GM23338 (cell line): ENCODE measurements around the gene CIC. TPM values are rescaled to one million over a fixed set of nuclear protein-coding genes. Genes with fewer than 3 reads are reported as not detected.

Source experiments
- ATAC-seq: fragments of 200-7000 bp; cut with Tn5 transposase; 3 replicates; pipeline ENCODE4 v1.9.1; 2020
- DNase-seq: peaks from one replicate; pipeline ENCODE4 v3.0.0-alpha.2; 2015; ENCODE audit warnings: low spot score
- H2AFZ ChIP-seq: fragments of 200-600 bp; sonication (generic); 2 replicates; pipeline ENCODE4 v1.8.0; 2016; ENCODE audit warnings: antibody characterized with exemption, mild to moderate bottlenecking, moderate library complexity
- H3F3A ChIP-seq: fragments of 200-600 bp; sonication (generic); replicated peaks from 2 replicates; pipeline ENCODE4 v1.8.0; 2017; ENCODE audit warnings: antibody characterized with exemption, mixed run types, low read depth
- H3K27ac ChIP-seq: fragments of 200-600 bp; sonication (generic); 2 replicates; pipeline ENCODE4 v1.6.1; 2016; ENCODE audit warnings: low read depth
- H3K27me3 ChIP-seq: fragments of 200-600 bp; sonication (generic); 2 replicates; pipeline ENCODE4 v1.8.0; 2016; ENCODE audit warnings: mild to moderate bottlenecking, mixed run types, moderate library complexity; ENCODE audit not compliant: insufficient read depth
- H3K36me3 ChIP-seq: fragments of 200-600 bp; sonication (generic); 2 replicates; pipeline ENCODE4 v1.8.0; 2016; ENCODE audit warnings: mild to moderate bottlenecking; ENCODE audit not compliant: insufficient read depth
- H3K4me1 ChIP-seq: fragments of 200-600 bp; sonication (generic); 2 replicates; pipeline ENCODE4 v1.8.0; 2016; ENCODE audit warnings: mild to moderate bottlenecking, moderate library complexity; ENCODE audit not compliant: insufficient read depth
- H3K4me2 ChIP-seq: fragments of 200-600 bp; sonication (generic); 2 replicates; pipeline ENCODE4 v1.7.1; 2017; ENCODE audit warnings: mixed run types
- H3K4me3 ChIP-seq: fragments of 200-600 bp; sonication (generic); 2 replicates; pipeline ENCODE4 v1.6.1; 2016; ENCODE audit warnings: mixed run types
- H3K79me2 ChIP-seq: fragments of 200-600 bp; sonication (generic); replicated peaks from 2 replicates; pipeline ENCODE4 v1.8.0; 2017; ENCODE audit warnings: mild to moderate bottlenecking; ENCODE audit not compliant: insufficient read depth
- H3K9me2 ChIP-seq: fragments of 200-600 bp; sonication (generic); 2 replicates; pipeline ENCODE4 v1.8.0; 2017; ENCODE audit not compliant: insufficient read depth
- H4K20me1 ChIP-seq: fragments of 200-600 bp; sonication (generic); replicated peaks from 2 replicates; pipeline ENCODE4 v1.8.0; 2017; ENCODE audit warnings: mild to moderate bottlenecking; ENCODE audit not compliant: insufficient read depth
- H3K27ac Mint-ChIP-seq: 2 replicates; pipeline ENCODE4 v1.8.0; 2020; ENCODE audit warnings: inconsistent platforms, mild to moderate bottlenecking, moderate library complexity, mixed read lengths
- H3K27me3 Mint-ChIP-seq: 3 replicates; pipeline ENCODE4 v1.8.0; 2022; ENCODE audit warnings: low read depth, mild to moderate bottlenecking, moderate library complexity, mixed read lengths, inconsistent platforms; ENCODE audit not compliant: insufficient read depth, poor library complexity
- H3K36me3 Mint-ChIP-seq: 3 replicates; pipeline ENCODE4 v1.8.0; 2021; ENCODE audit warnings: low read depth, mild to moderate bottlenecking, inconsistent platforms, moderate library complexity, mixed read lengths
- H3K4me1 Mint-ChIP-seq: 3 replicates; pipeline ENCODE4 v1.8.0; 2020; ENCODE audit warnings: mild to moderate bottlenecking, inconsistent platforms, mixed read lengths
- H3K4me3 Mint-ChIP-seq: 3 replicates; pipeline ENCODE4 v1.8.0; 2021; ENCODE audit warnings: moderate library complexity, mild to moderate bottlenecking, inconsistent platforms, mixed read lengths
- H3K9me3 Mint-ChIP-seq: 3 replicates; pipeline ENCODE4 v1.8.0; 2020; ENCODE audit warnings: moderate library complexity, mild to moderate bottlenecking, inconsistent platforms, mixed read lengths
- CREB1 ChIP-seq: fragments of 250-450 bp; sonication (Bioruptor Pico); IDR thresholded peaks from 2 replicates; pipeline ENCODE4 v1.5.0; 2020; ENCODE audit warnings: low read depth, mild to moderate bottlenecking, moderate library complexity
- CTCF ChIP-seq, 2 experiments: fragments of 200-600 bp in 1 of 2; sonication (generic) in 1 of 2; conservative IDR thresholded peaks; 2 replicates each; pipeline versions ENCODE4 v1.5.1 to v1.6.1; 2016 to 2017; ENCODE audit warnings: antibody characterized with exemption in 2 of 2, low read depth in 2 of 2, mild to moderate bottlenecking in 2 of 2, moderate library complexity in 1 of 2
- ETS1 ChIP-seq: IDR thresholded peaks from 2 replicates; pipeline ENCODE4 v1.6.1; 2016; ENCODE audit warnings: antibody characterized with exemption
- EZH2 ChIP-seq: fragments of 200-600 bp; sonication (generic); IDR thresholded peaks from one replicate; pipeline ENCODE4 v1.8.0; 2017; ENCODE audit warnings: antibody characterized with exemption, mild to moderate bottlenecking, low read depth; ENCODE audit not compliant: unreplicated experiment
- EZH2phosphoT487 ChIP-seq: fragments of 200-600 bp; sonication (generic); IDR thresholded peaks from one replicate; pipeline ENCODE4 v1.8.1; 2018; ENCODE audit warnings: antibody characterized with exemption; ENCODE audit not compliant: unreplicated experiment
- JUNB ChIP-seq: IDR thresholded peaks from one replicate; pipeline ENCODE4 v1.6.1; 2016; ENCODE audit warnings: antibody characterized with exemption; ENCODE audit not compliant: unreplicated experiment
- NANOG ChIP-seq: IDR thresholded peaks from 2 replicates; pipeline ENCODE4 v1.6.1; 2016; ENCODE audit warnings: antibody characterized with exemption, borderline replicate concordance
- POLR2AphosphoS5 ChIP-seq: IDR thresholded peaks from 2 replicates; pipeline ENCODE4 v1.6.1; 2016; ENCODE audit warnings: antibody characterized with exemption, low read depth
- REST ChIP-seq: IDR thresholded peaks from one replicate; pipeline ENCODE4 v1.6.1; 2018; ENCODE audit warnings: antibody characterized with exemption; ENCODE audit not compliant: unreplicated experiment
- STAT1 ChIP-seq: IDR thresholded peaks from one replicate; pipeline ENCODE4 v1.6.1; 2016; ENCODE audit warnings: antibody characterized with exemption; ENCODE audit not compliant: unreplicated experiment
- ZNF114 ChIP-seq: fragments of 250-450 bp; sonication (Bioruptor Pico); IDR thresholded peaks from 2 replicates; pipeline ENCODE4 v1.5.0; 2020; ENCODE audit warnings: mild to moderate bottlenecking, moderate library complexity
- ZNF331 ChIP-seq: fragments of 250-450 bp; sonication (Bioruptor Pico); IDR thresholded peaks from 2 replicates; pipeline ENCODE4 v1.5.0; 2020; ENCODE audit warnings: low read depth, mild to moderate bottlenecking, moderate library complexity
- ZNF462 ChIP-seq: fragments of 250-450 bp; sonication (Bioruptor Pico); IDR thresholded peaks from 2 replicates; pipeline ENCODE4 v1.5.0; 2020; ENCODE audit warnings: mild to moderate bottlenecking, moderate library complexity
- polyA plus RNA-seq: library from polyadenylated mRNA; unstranded; fragments of >200 nt; fragmentation: Nextera tagmentation; extraction: Ambion mirVana; gene quantifications from 2 replicates; pipeline ENCODE4 v1.2.1, GENCODE V29; 2016
- total RNA-seq: library from RNA; depleted of rRNA; stranded (reverse); fragments of >200 nt; shearing (Covaris generic); gene quantifications from 2 replicates; pipeline ENCODE4 v1.2.3, GENCODE V29; 2014

The CIC gene
- total and polyA plus RNA-seq, 2 experiments from 2014 or later: 13.2 to 42.0 TPM

GRCh38 chr19:42334697-42335373, 65.8 kb downstream of the CIC start:
- peaks cover 1% of the 10 kb centered on the region for H3K27me3 Mint-ChIP-seq
- H3K4me3 Mint-ChIP-seq: no peak overlapping the region
- Histone ChIP-seq H3K4me3 (no peak overlapping the region), H3K4me2 (no peak overlapping the region), H3K27me3 (no peaks in the 10 kb centered on the region), H3K27ac (no peak overlapping the region), H3K9me2 (no peaks in the 10 kb centered on the region), H3F3A (no peaks in the 10 kb centered on the region), H3K79me2 (0 out of 2 replicates have a peak, but pooled peaks cover under 1% of the 10 kb centered on the region), H4K20me1 (peaks cover 6% of the 10 kb centered on the region), H2AFZ (no peak overlapping the region), H3K4me1 (no peaks in the 10 kb centered on the region; the same call in 1 of the 2 replicates), H3K36me3 (no peaks in the 10 kb centered on the region)
- TF ChIP-seq POLR2AphosphoS5 (no peak), ZNF462 (CRISPR knock-in tag) (no peak), STAT1 (no peak), NANOG (no peak), ZNF331 (CRISPR knock-in tag) (no peak), ZNF114 (CRISPR knock-in tag) (no peak), EZH2 (no peak), JUNB (no peak), CREB1 (CRISPR knock-in tag) (no peak), ETS1 (no peak), EZH2phosphoT487 (no peak), REST (no peak), CTCF (conservative IDR thresholded peaks at IDR 0.05; ENCODE audit: low read depth in 2 of 2) (no peak)
- peaks cover 9% of the 10 kb centered on the region; the same call in 2 of the 3 replicates for H3K4me1 Mint-ChIP-seq
- ATAC-seq: no peak
- no peak for DNase-seq
- H3K27ac Mint-ChIP-seq: no peak overlapping the region
- no peaks in the 10 kb centered on the region for H3K9me3 Mint-ChIP-seq
- H3K36me3 Mint-ChIP-seq: peaks cover 2% of the 10 kb centered on the region; the same call in 2 of the 3 replicates
